Stimulated activated CD8-positive, alpha-beta memory T cell treated with anti-CD3 and anti-CD28 coated beads, Interleukin-15, amount 100 ng/mL, for 48 hours (primary cell): ENCODE data around the gene RELN.
"Not testable (repeated sequence)": the region's sequence is repeated elsewhere in the genome, so short reads cannot be mapped to it uniquely, and the experiment has no call there.

ENCODE experiments used
- DNase-seq, 2 donors: peaks; one replicate each; pipeline ENCODE4 v3.0.0-alpha.2; 2020; ENCODE audit warnings: low read depth in 2 of 2

The RELN gene

GRCh38 chr7:103989200-103989784, at the start of gene RELN:
Gene RELN, minus strand, starts transcription at chr7:103989658. Its CDS starts 302 bp downstream, at chr7:103989356.
- DNase-seq: no peak

- DNase-seq: no peak
Measured at GRCh38 chr7:104038136-104038535, 48.7 kb upstream of the RELN start.

GRCh38 chr7:104036889-104037288, 47.4 kb upstream of the RELN start:
- DNase-seq: not testable (repeated sequence)

- DNase-seq: no peak
Measured at GRCh38 chr7:104035351-104035750, 45.9 kb upstream of the RELN start.

GRCh38 chr7:104034679-104035078, 45.2 kb upstream of the RELN start:
- DNase-seq: no peak

- DNase-seq: no peak
Measured at GRCh38 chr7:104033837-104034236, 44.4 kb upstream of the RELN start.

- no peak for DNase-seq
Measured at GRCh38 chr7:104032486-104032885, 43.0 kb upstream of the RELN start.

- DNase-seq: no peak
Measured at GRCh38 chr7:104029765-104030164, 40.3 kb upstream of the RELN start.

GRCh38 chr7:104024632-104025031, 35.2 kb upstream of the RELN start:
- DNase-seq: no peak

GRCh38 chr7:104023100-104023499, 33.6 kb upstream of the RELN start:
- DNase-seq: no peak

GRCh38 chr7:104018425-104018824, 29.0 kb upstream of the RELN start:
- no peak for DNase-seq

GRCh38 chr7:104017001-104017400, 27.5 kb upstream of the RELN start:
- DNase-seq: no peak

- DNase-seq: no peak
Measured at GRCh38 chr7:104012835-104013234, 23.4 kb upstream of the RELN start.

GRCh38 chr7:104011829-104012228, 22.4 kb upstream of the RELN start:
- DNase-seq: no peak

- no peak for DNase-seq
Measured at GRCh38 chr7:104010052-104010909, 20.8 kb upstream of the RELN start.

- DNase-seq: no peak
Measured at GRCh38 chr7:104008107-104008506, 18.6 kb upstream of the RELN start.

GRCh38 chr7:104007614-104008013, 18.2 kb upstream of the RELN start:
- no peak for DNase-seq

GRCh38 chr7:104005197-104005596, 15.7 kb upstream of the RELN start:
- DNase-seq: no peak

GRCh38 chr7:103996639-103997038, 7.2 kb upstream of the RELN start:
- no peak for DNase-seq

GRCh38 chr7:103996017-103996551, 6.6 kb upstream of the RELN start:
- DNase-seq: no peak

GRCh38 chr7:103995554-103995953, 6.1 kb upstream of the RELN start:
- DNase-seq: no peak

- no peak for DNase-seq
Measured at GRCh38 chr7:103993551-103993950, 4.1 kb upstream of the RELN start.

GRCh38 chr7:103991406-103991805, 1.9 kb upstream of the RELN start:
- DNase-seq: no peak
